HG03095 (cell line): ENCODE measurements around the gene KRT33A.

Experiments
- ATAC-seq: cut with Tn5 transposase; IDR thresholded peaks from one replicate; pipeline ENCODE4 v1.9.1; 2021; ENCODE audit warnings: moderate library complexity; ENCODE audit not compliant: unreplicated experiment

KRT33A gene

GRCh38 chr17:41304091-41304490 is 46.5 kb downstream of the KRT33A start:
- no peak for ATAC-seq

GRCh38 chr17:41302981-41303380 is 47.6 kb downstream of the KRT33A start:
- ATAC-seq, result no peak

GRCh38 chr17:41301916-41302901 is 48.4 kb downstream of the KRT33A start, which contains the start of gene KRTAP29-1:
KRTAP29-1 (minus strand) TSS chr17:41302851; CDS start chr17:41302851, 0 bp downstream.
- no peak for ATAC-seq

- ATAC-seq, result no peak
Observed at GRCh38 chr17:41301204-41301790, 49.3 kb downstream of the KRT33A start.

- no peak for ATAC-seq
Observed at GRCh38 chr17:41298458-41299135, 52.0 kb downstream of the KRT33A start.

GRCh38 chr17:41296846-41297245 is 53.8 kb downstream of the KRT33A start:
- no peak for ATAC-seq
